Anterior cingulate cortex (tissue), 58 donors: ENCODE results near the gene PWWP3B.
A peak's percentile ranks its signal among the peaks of the same experiment; 100 is the strongest.
"Not testable (repeated sequence)": the region's sequence is repeated elsewhere in the genome, so short reads cannot be mapped to it uniquely, and the experiment has no call there.

Experiments
- DNase-seq, 58 donors: peaks; one replicate each; lab custom pipeline; 2025; lab: John Stamatoyannopoulos, UW

PWWP3B gene

DNA sequence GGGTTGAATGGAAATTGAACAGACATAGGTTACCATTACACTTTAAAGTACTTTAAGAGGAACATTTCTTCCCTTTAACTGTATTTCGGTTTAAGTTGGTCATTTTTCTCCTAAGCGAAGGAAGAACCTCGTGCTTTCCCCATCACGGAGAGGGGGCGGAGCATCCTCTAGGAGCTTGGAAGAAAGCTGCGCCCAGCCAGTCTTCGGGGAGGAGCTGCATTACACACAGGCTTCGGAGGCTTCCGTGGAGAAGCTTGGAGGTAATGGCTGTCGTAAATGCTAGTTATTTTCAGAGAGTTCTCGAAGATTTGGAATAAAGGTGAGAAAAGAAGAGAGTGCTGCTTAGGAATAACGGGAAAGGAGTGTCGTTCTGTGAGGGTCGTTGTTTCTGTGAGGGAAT lies at the start of gene PWWP3B:
PWWP3B (plus strand) TSS at position 199 of the 400 bp plus-strand sequence. CDS start 37,128 bp downstream, outside the sequence.
- peak in 17 of 58 donors; percentile 0 to 33 (median 12) for DNase-seq

DNA sequence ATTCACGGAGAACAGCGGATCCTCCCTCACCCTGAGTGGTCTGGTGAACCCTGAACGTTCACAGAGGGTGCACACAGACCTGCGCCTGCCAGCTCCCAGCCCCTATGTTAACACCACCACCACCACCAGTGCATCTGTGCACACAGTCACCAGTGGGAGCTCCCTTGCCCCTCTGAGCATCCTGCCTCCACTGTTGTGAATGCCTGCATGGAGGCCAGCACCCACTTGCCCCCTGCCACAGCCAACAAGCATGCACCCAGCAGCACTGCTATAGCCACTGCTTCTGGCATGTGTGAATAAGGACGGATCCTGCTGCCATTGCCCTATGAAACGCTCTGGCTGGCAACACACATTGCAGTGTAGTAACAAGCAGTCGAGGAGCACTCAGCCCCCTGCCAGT lies 29.1 kb upstream of the PWWP3B start:
- DNase-seq, result no peak

DNA sequence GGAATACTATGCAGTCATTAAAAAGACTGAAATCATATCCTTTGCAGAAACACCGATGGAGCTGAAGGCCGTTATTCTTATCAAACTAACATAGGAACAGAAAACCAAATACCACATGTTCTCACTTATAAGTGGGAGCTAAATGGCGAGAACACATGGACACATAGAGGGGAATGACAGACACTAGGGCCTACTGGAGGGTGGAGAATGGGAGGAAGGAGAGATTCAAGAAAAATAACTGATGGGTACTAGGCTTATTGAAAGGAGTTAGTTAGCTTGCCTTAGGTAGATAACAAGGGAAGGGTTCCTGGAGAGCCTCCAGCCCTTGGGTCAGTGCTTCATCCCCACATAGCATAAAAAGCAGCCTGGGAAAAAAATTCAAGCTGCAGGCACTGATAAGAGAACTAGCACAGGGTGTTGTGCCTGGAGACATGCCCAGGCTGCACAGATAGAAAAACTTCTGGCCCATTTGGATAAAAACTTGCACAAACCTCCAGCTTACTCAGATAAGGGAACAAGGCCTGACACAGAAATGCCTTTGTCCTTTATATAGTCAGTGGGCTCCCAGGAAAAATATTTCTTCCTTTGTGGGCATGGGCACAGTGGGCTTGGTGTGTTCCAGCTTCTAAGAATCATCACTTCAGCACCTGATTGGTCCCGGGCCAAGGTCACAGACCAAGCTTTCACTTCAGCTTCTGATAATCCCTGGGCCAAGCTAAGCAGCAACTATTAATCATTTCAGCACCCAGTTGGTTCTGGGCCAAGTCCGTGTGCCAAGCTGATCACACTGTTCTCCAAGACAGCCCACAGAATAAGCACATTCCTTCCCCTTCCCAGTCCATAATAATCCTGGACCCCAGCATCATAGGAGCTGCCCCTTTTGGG lies 23.1 kb upstream of the PWWP3B start:
- DNase-seq, result no peak

DNA sequence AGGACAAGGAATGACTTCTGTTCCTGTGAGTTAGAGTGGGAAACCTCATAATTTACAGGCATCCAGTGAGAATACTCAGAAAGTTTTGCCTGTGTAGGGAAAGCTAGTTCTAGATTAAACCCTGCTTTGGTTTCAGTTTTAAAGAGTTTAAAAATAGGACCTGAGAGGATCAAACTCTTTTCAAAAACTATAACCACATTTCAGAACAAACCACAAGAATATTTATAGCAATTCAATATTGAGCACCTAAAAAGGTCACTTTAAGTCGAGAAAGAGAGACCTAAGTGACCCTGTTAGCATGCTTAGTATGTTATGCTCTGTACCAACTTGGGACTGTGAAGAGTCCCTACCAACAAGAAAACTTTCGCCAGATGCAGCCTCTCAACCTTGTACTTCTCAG lies 17.4 kb upstream of the PWWP3B start:
- no peak for DNase-seq

DNA sequence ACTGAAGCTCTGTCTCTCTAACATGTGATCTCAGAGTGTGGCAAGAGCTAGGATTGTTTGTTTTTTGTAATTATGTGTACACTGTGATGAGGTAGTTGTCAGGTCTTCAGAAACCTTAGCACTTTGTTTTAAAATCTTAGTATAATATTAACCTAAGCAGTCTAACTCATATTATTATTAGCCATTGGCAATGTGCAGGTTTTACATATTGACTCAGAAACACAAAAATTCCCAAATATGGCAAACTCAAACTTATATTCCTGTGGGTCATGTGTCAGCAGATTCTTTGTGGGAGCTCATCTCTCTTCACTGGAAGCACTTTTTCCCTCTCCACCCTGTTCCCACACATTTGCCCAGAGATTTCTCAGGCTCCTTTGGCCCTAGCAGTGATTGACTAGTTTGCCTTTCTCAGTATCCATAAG lies 8.2 kb upstream of the PWWP3B start:
- DNase-seq, result no peak

DNA sequence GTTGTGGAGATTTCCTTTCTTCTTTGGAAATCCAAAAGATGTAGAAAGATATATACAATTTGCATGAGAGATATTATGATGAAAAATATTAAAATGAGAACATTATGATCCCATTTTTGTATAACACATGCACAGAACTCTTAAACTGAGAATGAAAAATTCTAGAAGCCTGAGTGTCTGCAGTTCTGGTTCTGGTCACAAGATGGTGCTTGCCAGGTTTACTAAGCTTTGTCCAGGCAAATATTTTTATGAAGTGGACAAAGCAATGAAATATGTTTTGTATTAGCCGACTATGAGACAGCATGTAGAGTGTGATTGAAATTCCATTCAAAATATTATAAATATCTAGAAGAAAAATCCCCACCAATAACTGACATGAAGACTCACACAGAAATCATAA lies 2.2 kb downstream of the PWWP3B start:
- peak in 4 of 58 donors; percentile 0 to 1 (median 0) for DNase-seq

DNA sequence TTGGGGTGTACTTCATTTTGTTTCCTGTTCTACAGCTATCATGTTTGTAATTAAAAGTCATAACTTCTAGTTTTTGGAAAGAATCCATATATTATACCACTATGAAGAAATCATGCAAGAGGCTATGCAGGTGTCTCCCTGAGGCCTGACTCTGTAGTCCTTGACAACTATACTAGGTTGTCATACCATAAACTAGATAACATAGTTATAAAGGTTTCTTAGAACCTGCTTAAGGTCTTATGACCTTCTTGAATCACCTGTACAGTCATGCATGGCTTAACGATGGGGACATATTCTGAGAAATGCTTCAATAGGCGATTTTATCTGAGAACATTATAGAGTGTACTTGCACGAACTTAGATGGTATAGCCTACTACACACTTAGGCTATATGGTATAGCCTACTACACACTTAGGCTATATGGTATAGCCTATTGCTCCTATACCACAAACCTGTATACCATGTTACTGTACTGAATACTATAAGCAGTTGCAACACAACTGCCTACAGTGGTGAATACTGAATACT lies 3.3 kb downstream of the PWWP3B start:
- no peak for DNase-seq

DNA sequence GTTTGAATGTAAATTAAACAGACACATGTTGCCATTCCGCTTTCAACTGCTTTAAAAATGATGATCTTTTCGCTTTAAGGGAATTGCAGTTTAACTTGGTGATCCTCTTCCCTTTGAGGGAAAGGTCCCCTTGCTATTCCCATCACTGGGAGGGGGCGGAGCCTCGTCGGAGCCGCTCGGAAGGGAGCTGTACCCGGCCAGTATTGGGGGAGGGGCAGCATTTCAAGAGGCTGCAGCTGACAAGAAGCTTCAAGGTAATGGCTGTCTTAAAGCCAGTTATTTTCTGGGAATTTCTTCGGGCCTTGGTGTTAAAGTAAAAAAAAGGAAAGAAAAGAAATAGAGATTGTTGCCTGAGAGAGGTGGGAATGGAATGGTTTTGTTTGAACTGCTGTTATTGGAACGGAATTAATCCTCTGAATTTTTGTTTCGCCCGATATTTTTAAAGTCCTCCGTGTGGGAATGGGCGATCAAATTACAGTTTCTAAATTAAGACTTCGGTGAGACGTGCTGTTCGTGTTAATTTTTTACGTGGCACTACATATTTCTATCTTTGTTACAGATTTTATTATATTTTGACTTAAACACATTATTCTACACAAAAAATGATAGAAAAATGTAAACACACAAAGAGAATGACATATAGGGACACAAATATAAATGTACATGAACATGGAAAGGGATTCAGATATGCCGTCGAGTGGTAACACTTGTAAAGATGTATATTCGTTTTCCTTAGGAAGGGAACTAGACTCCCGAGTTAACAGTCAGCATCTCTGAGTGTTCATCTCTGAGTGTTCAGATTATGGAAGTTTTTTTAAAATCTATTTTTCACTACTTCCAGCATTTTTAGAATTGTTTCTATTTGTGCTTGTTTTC lies 9.2 kb downstream of the PWWP3B start:
- peak in 51 of 58 donors; percentile 0 to 64 (median 22) for DNase-seq

DNA sequence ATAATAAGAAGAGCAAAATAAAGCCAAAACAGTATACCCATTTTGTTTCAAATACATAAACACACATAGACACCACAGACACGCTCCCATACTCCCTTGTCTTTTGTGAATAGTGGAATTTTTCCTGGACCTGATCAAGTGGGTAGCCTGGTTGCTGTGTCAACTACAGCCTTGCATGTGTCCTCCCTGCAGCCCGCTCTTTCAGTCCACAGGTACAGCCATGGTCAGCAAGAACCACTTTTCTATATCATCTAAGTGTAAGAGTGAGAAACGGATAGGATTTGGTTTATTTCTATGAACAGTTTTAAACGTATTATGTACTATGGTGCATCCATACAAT lies 9.8 kb downstream of the PWWP3B start:
- DNase-seq, result peak in 2 of 58 donors; percentile 0 to 12

DNA sequence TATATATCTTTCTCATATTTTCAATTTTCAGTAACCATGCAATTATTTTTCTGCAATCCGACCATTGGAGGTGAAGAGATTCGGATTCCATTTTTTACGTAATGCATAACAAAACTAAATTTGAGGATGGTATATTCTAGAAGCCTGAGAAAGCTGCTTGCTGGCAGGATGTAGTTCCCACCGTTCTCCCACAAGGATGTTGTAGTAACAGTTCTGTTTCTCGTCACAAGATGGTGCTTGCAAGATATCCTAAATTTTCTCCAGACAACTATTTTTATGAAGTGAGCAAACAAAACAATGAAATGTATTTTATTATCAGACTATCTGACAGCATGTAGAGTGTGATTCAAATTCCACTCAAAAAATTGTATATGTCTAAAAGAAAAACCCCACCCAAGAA lies 10.7 kb downstream of the PWWP3B start:
- peak in 1 of 58 donors; percentile 4 for DNase-seq

DNA sequence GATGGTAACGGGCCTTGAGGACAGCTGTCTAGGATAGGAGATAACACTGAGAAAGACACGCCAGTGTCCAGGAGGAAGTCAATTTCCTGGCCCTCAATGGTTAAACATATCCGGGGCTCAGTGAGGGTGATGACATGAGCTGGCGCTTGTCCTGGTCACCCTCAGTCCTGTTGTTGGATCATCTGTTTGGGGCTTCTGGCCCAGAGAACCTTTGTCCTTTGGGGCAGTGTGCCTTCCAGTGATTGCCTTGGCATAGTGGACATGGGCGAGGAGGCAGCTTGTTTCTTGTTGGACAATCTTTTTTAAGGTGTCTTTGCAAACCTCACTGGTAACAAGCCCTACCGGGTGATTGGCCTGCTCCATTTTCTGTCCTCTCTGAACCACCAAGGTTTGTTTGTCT lies 15.6 kb downstream of the PWWP3B start:
- not testable (repeated sequence) for DNase-seq

DNA sequence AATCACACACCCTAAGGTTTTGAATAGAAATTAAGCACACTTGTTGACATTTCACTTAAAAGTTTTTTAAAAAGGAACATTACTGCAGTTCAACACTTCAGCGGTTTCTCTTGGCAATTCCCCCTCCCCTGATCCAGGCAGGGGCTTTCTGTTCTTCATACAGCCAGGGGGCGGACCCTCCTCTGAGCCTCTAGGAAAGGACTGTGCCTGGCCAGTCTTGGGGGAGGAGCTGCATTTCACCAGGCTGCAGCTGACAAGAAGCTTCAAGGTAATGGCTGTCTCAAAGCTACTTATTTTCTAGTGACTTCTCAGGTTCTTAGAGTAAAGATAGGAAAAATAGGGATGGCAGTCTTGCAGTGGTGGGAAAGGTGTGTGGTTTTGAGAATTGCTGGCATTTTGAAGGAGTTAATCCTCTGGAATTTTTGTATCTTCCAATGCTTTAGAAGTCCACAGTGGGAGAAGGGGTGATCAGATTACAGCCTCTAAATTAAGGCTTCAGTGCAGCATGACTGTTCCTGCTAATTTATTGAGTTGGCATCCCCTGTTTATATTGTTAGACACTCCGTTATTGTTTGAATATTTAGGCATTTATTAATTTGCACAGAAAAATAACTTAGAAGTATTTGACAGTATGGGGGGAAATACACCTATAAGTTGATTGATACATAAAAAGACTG lies 33.5 kb downstream of the PWWP3B start:
- DNase-seq, result no peak

DNA sequence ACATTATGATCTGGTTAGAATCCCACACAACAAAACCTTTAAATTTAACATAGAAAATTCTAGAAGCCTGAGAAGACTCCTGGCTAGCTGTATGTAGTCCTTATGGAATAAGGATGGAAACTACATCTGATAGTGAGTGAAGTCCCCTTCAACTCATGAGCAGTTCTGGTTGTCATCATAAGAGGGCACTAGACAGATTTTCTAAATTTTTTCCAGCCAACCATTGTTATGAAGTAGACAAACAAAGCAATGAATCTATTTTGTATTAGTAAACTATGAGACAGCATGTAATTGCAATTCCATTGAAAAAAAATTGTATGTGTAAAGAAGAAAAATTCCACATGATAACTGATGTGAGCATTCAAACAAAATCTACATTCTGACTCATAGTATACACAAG lies 35.2 kb downstream of the PWWP3B start:
- no peak for DNase-seq

DNA sequence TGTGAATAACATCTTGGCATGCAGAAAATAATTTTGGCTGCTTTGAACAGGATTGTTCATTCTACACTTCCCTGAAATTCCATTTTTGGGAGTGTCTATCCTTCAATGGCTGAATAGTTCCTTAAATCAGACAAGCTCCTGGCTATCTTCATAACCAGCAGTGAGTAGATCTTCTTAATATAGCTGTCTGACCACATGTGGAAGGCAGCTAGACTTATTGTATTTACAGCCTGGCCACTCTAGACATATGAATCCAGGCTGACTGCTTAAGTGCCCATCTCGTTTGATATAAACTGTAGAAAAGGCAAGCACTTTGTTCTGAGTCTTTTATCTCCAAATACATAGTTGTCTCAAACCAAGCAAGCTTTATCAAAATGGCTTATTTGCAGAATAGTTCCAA lies 40.0 kb downstream of the PWWP3B start:
- DNase-seq, result no peak
